ENCODE results near the gene FARS2.
A peak's percentile ranks its signal among the peaks of the same experiment; 100 is the strongest.
"Not testable (repeated sequence)": the region's sequence is repeated elsewhere in the genome, so short reads cannot be mapped to it uniquely, and the experiment has no call there.

Gene FARS2

GRCh38 chr6:5645328-5646290, 384.3 kb downstream of the FARS2 start:
- DNase-seq: no peak

- no peak for DNase-seq
Measured at GRCh38 chr6:5652406-5653137, 391.3 kb downstream of the FARS2 start.

GRCh38 chr6:5653801-5654200, 392.5 kb downstream of the FARS2 start:
- no peak for DNase-seq

- no peak for DNase-seq
Measured at GRCh38 chr6:5656226-5656625, 394.9 kb downstream of the FARS2 start.

GRCh38 chr6:5656695-5657094, 395.4 kb downstream of the FARS2 start:
- not testable (repeated sequence) for DNase-seq

- DNase-seq: no peak
Measured at GRCh38 chr6:5657684-5658430, 396.5 kb downstream of the FARS2 start.

- no peak for DNase-seq
Measured at GRCh38 chr6:5659467-5659866, 398.2 kb downstream of the FARS2 start.

GRCh38 chr6:5660772-5661171, 399.5 kb downstream of the FARS2 start:
- no peak for DNase-seq

- DNase-seq: no peak
Measured at GRCh38 chr6:5662797-5663196, 401.5 kb downstream of the FARS2 start.

GRCh38 chr6:5663259-5663658, 401.9 kb downstream of the FARS2 start:
- no peak for DNase-seq

- no peak for DNase-seq
Measured at GRCh38 chr6:5663739-5664138, 402.4 kb downstream of the FARS2 start.

- no peak for DNase-seq
Measured at GRCh38 chr6:5664149-5664548, 402.8 kb downstream of the FARS2 start.

- no peak for DNase-seq
Measured at GRCh38 chr6:5665173-5665572, 403.9 kb downstream of the FARS2 start.

GRCh38 chr6:5665667-5666066, 404.4 kb downstream of the FARS2 start:
- no peak for DNase-seq

- no peak for DNase-seq
Measured at GRCh38 chr6:5666695-5667094, 405.4 kb downstream of the FARS2 start.

GRCh38 chr6:5667737-5668136, 406.4 kb downstream of the FARS2 start:
- DNase-seq: no peak

GRCh38 chr6:5670381-5670780, 409.1 kb downstream of the FARS2 start:
- no peak for DNase-seq

- DNase-seq: no peak
Measured at GRCh38 chr6:5670811-5671561, 409.7 kb downstream of the FARS2 start.

GRCh38 chr6:5671601-5672559, 410.6 kb downstream of the FARS2 start:
- DNase-seq: peak; percentile 31

GRCh38 chr6:5672581-5673011, 411.3 kb downstream of the FARS2 start:
- peak; percentile 47 for DNase-seq

Data from right hindlimb (tissue), 1 donor.